HEK293 (cell line): ENCODE data around the gene DOK7.

Source experiments
- CTCF ChIA-PET: fragments of 350-600 bp; formaldehyde crosslinking; extraction: SDS; loops from one replicate; lab custom pipeline; 2021; ENCODE audit warnings: antibody characterized with exemption; lab: Yijun Ruan, JAX
- POLR2A ChIA-PET: fragments of 300-600 bp; formaldehyde crosslinking; extraction: SDS; loops from one replicate; lab custom pipeline; 2020; ENCODE audit warnings: antibody characterized with exemption, inconsistent platforms; lab: Yijun Ruan, JAX
- H3K27ac ChIP-seq: fragments of 200-500 bp; sonication (Bioruptor generic); 2 replicates; pipeline ENCODE4 v1.5.1; 2014; ENCODE audit warnings: low read depth, low read length, control low read depth, inconsistent platforms; ENCODE audit errors: extremely low read depth
- H3K36me3 ChIP-seq, 2 experiments: fragments of 200-500 bp in 1 of 2; sonication (Bioruptor generic) in 1 of 2; 1 replicate in 1 of 2; 2 replicates in 1 of 2; pipeline ENCODE4 v1.5.1; 2014 to 2017; ENCODE audit warnings: inconsistent platforms in 2 of 2, low read length in 2 of 2; ENCODE audit not compliant: control insufficient read depth in 2 of 2, insufficient read depth in 1 of 2
- H3K4me1 ChIP-seq: fragments of 200-500 bp; sonication (Bioruptor generic); 2 replicates; pipeline ENCODE4 v1.5.1; 2014; ENCODE audit warnings: mild to moderate bottlenecking, low read length, inconsistent platforms; ENCODE audit not compliant: control insufficient read depth, insufficient read depth
- H3K4me3 ChIP-seq: 2 replicates; pipeline ENCODE4 v1.5.1; 2011; ENCODE audit warnings: low read depth, mild to moderate bottlenecking, control low read depth, low read length, moderate library complexity
- H3K9me3 ChIP-seq: fragments of 200-500 bp; sonication (Bioruptor generic); 2 replicates; pipeline ENCODE4 v1.5.1; 2014; ENCODE audit warnings: low read depth, low read length, inconsistent platforms; ENCODE audit not compliant: control insufficient read depth, insufficient read depth
- GLIS1 ChIP-seq: fragments of 450-650 bp; formaldehyde crosslinking; IDR thresholded peaks from 2 replicates; pipeline ENCODE4 v1.5.1; 2016; ENCODE audit warnings: missing biosample characterization, missing genetic modification characterization
- GLIS2 ChIP-seq: fragments of 450-650 bp; formaldehyde crosslinking; IDR thresholded peaks from 2 replicates; pipeline ENCODE4 v1.5.1; 2016; ENCODE audit warnings: missing biosample characterization, missing genetic modification characterization
- KLF8 ChIP-seq: fragments of 450-650 bp; formaldehyde crosslinking; IDR thresholded peaks from 2 replicates; pipeline ENCODE4 v1.5.1; 2016; ENCODE audit warnings: missing biosample characterization, missing genetic modification characterization
- YY2 ChIP-seq: fragments of 450-650 bp; formaldehyde crosslinking; IDR thresholded peaks from 2 replicates; pipeline ENCODE4 v1.5.1; 2016; ENCODE audit warnings: missing biosample characterization, missing genetic modification characterization
- ZBTB21 ChIP-seq: fragments of 450-650 bp; formaldehyde crosslinking; IDR thresholded peaks from 2 replicates; pipeline ENCODE4 v1.5.1; 2017; ENCODE audit warnings: missing biosample characterization, missing genetic modification characterization
- ZIC2 ChIP-seq: fragments of 450-650 bp; formaldehyde crosslinking; IDR thresholded peaks from 2 replicates; pipeline ENCODE4 v1.5.1; 2016; ENCODE audit warnings: missing biosample characterization, missing genetic modification characterization
- ZNF114 ChIP-seq: fragments of 450-650 bp; formaldehyde crosslinking; IDR thresholded peaks from 2 replicates; pipeline ENCODE4 v1.5.0; 2017; ENCODE audit warnings: missing biosample characterization, missing genetic modification characterization
- ZNF138 ChIP-seq: fragments of 450-650 bp; formaldehyde crosslinking; IDR thresholded peaks from 2 replicates; pipeline ENCODE4 v1.5.1; 2016; ENCODE audit warnings: missing biosample characterization, missing genetic modification characterization, borderline replicate concordance
- ZNF223 ChIP-seq: fragments of 450-650 bp; formaldehyde crosslinking; IDR thresholded peaks from 2 replicates; pipeline ENCODE4 v1.5.1; 2016; ENCODE audit warnings: missing biosample characterization, missing genetic modification characterization
- ZNF24 ChIP-seq: fragments of 450-650 bp; formaldehyde crosslinking; IDR thresholded peaks from 2 replicates; pipeline ENCODE4 v1.5.1; 2016; ENCODE audit warnings: missing biosample characterization, missing genetic modification characterization
- ZNF48 ChIP-seq: fragments of 450-650 bp; formaldehyde crosslinking; IDR thresholded peaks from 2 replicates; pipeline ENCODE4 v1.5.1; 2016; ENCODE audit warnings: missing biosample characterization, missing genetic modification characterization
- ZNF792 ChIP-seq: fragments of 450-650 bp; formaldehyde crosslinking; IDR thresholded peaks from 2 replicates; pipeline ENCODE4 v1.5.1; 2016; ENCODE audit warnings: missing biosample characterization, missing genetic modification characterization
- TF ChIP-seq, protein P1 (sequence below): fragments of 450-650 bp; formaldehyde crosslinking; IDR thresholded peaks from 2 replicates; pipeline ENCODE4 v1.5.1; 2016; ENCODE audit warnings: missing biosample characterization, missing genetic modification characterization
- TF ChIP-seq, protein P2 (sequence below): fragments of 450-650 bp; formaldehyde crosslinking; IDR thresholded peaks from 2 replicates; pipeline ENCODE4 v1.5.1; 2016; ENCODE audit warnings: missing biosample characterization, missing genetic modification characterization, borderline replicate concordance
- TF ChIP-seq, protein P3 (sequence below): fragments of 450-650 bp; formaldehyde crosslinking; IDR thresholded peaks from 2 replicates; pipeline ENCODE4 v1.5.1; 2017; ENCODE audit warnings: missing biosample characterization, missing genetic modification characterization
- TF ChIP-seq, protein P4 (sequence below): fragments of 450-650 bp; formaldehyde crosslinking; IDR thresholded peaks from 2 replicates; pipeline ENCODE4 v1.5.1; 2016; ENCODE audit warnings: missing biosample characterization, missing genetic modification characterization, low read depth
- TF ChIP-seq, protein P5 (sequence below): sonication (generic); formaldehyde crosslinking; IDR thresholded peaks from 2 replicates; pipeline ENCODE4 v1.8.1; 2022; ENCODE audit warnings: mild to moderate bottlenecking, moderate library complexity, missing genetic modification reagents
- TF ChIP-seq, protein P6 (sequence below): fragments of 450-650 bp; formaldehyde crosslinking; IDR thresholded peaks from 2 replicates; pipeline ENCODE4 v1.5.1; 2016; ENCODE audit warnings: missing biosample characterization, missing genetic modification characterization, borderline replicate concordance
- TF ChIP-seq, protein P7 (sequence below): fragments of 450-650 bp; formaldehyde crosslinking; optimal IDR thresholded peaks from 2 replicates; pipeline ENCODE3; 2016; ENCODE audit warnings: missing biosample characterization, mild to moderate bottlenecking, missing genetic modification characterization

The DOK7 gene

DNA sequence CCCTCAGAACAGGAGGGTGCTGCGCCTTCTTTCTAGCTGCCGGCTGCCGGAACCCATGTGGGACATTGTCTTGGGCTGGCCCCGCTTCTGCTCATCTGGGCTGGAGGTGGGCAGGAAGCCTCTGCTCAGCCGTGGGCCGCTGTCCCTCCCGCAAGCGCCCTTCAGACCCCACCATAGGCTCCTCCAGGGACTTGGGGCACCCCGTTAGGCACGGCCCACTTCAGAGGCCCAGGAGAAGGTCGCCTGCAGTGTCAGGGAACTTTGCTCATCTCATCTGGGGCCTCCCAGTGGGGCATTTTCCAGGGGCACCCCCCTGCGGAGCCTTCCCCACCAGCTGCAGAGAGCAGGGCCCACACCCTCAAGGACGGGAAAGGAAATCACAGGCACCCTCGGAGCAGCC, 32.9 kb downstream of the DOK7 start:
- CTCF ChIA-PET = interaction anchor here (1.2 kb wide), 1 partner anchor 15 kb away, joined by 3 read pairs; no protein-coding TSS in a partner anchor
- Histone ChIP-seq H3K4me1 (no peaks in the 10 kb centered on the region), H3K9me3 (no peaks in the 10 kb centered on the region), H3K27ac (no peak overlapping the region), H3K4me3 (no peak overlapping the region), H3K36me3 (no peaks in the 10 kb centered on the region)
- TF ChIP-seq GLIS1 (peak; percentile 64), ZIC2 (tag by site-specific recombination) (peak; percentile 76), GLIS2 (tag by site-specific recombination) (0 out of 2 replicates have a peak, but pooled peaks have one; percentile 41), ZNF24 (tag by site-specific recombination) (no peak)
- POLR2A ChIA-PET = interaction anchor here (0.6 to 1.5 kb wide), 2 partner anchors 10 to 460 kb away, joined by 3 read pairs; no protein-coding TSS in a partner anchor

DNA sequence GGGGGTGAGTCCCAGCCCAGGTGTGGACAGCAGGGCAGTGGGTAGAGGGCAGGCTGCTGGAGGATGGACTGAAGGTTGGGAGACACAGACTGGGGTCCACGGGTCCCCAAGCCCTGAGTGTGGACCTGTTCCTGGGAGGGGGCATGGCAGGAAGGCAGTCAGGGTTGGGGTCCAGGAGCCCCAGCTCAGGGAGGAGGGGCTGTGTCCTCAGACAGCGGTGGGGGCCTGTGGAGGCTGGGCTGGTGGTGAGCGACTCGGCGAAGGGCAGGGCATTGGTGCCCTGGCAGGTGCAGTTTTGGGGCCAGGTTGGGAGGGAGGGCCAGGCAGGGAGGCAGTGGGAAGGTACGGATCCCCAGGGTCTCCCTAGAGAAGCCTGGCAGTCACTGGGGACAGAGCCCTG, 34.0 kb downstream of the DOK7 start:
- no peak overlapping the region for H3K27ac ChIP-seq
- POLR2A ChIA-PET = no interaction called here
- no peak overlapping the region for H3K4me3 ChIP-seq
- TF ChIP-seq ZNF223 (tag by site-specific recombination) (no peak), KLF8 (tag by site-specific recombination) (no peak), ZNF138 (tag by site-specific recombination) (no peak), ZBTB21 (tag by site-specific recombination) (no peak), ZNF792 (tag by site-specific recombination) (no peak), ZNF114 (tag by site-specific recombination) (no peak), ZNF48 (no peak), YY2 (no peak)
- TF ChIP-seq, protein P1, sequence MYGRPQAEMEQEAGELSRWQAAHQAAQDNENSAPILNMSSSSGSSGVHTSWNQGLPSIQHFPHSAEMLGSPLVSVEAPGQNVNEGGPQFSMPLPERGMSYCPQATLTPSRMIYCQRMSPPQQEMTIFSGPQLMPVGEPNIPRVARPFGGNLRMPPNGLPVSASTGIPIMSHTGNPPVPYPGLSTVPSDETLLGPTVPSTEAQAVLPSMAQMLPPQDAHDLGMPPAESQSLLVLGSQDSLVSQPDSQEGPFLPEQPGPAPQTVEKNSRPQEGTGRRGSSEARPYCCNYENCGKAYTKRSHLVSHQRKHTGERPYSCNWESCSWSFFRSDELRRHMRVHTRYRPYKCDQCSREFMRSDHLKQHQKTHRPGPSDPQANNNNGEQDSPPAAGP = no peak
- TF ChIP-seq, protein P2, sequence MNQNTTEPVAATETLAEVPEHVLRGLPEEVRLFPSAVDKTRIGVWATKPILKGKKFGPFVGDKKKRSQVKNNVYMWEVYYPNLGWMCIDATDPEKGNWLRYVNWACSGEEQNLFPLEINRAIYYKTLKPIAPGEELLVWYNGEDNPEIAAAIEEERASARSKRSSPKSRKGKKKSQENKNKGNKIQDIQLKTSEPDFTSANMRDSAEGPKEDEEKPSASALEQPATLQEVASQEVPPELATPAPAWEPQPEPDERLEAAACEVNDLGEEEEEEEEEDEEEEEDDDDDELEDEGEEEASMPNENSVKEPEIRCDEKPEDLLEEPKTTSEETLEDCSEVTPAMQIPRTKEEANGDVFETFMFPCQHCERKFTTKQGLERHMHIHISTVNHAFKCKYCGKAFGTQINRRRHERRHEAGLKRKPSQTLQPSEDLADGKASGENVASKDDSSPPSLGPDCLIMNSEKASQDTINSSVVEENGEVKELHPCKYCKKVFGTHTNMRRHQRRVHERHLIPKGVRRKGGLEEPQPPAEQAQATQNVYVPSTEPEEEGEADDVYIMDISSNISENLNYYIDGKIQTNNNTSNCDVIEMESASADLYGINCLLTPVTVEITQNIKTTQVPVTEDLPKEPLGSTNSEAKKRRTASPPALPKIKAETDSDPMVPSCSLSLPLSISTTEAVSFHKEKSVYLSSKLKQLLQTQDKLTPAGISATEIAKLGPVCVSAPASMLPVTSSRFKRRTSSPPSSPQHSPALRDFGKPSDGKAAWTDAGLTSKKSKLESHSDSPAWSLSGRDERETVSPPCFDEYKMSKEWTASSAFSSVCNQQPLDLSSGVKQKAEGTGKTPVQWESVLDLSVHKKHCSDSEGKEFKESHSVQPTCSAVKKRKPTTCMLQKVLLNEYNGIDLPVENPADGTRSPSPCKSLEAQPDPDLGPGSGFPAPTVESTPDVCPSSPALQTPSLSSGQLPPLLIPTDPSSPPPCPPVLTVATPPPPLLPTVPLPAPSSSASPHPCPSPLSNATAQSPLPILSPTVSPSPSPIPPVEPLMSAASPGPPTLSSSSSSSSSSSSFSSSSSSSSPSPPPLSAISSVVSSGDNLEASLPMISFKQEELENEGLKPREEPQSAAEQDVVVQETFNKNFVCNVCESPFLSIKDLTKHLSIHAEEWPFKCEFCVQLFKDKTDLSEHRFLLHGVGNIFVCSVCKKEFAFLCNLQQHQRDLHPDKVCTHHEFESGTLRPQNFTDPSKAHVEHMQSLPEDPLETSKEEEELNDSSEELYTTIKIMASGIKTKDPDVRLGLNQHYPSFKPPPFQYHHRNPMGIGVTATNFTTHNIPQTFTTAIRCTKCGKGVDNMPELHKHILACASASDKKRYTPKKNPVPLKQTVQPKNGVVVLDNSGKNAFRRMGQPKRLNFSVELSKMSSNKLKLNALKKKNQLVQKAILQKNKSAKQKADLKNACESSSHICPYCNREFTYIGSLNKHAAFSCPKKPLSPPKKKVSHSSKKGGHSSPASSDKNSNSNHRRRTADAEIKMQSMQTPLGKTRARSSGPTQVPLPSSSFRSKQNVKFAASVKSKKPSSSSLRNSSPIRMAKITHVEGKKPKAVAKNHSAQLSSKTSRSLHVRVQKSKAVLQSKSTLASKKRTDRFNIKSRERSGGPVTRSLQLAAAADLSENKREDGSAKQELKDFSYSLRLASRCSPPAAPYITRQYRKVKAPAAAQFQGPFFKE (tag by site-specific recombination) = no peak
- TF ChIP-seq, protein P3, sequence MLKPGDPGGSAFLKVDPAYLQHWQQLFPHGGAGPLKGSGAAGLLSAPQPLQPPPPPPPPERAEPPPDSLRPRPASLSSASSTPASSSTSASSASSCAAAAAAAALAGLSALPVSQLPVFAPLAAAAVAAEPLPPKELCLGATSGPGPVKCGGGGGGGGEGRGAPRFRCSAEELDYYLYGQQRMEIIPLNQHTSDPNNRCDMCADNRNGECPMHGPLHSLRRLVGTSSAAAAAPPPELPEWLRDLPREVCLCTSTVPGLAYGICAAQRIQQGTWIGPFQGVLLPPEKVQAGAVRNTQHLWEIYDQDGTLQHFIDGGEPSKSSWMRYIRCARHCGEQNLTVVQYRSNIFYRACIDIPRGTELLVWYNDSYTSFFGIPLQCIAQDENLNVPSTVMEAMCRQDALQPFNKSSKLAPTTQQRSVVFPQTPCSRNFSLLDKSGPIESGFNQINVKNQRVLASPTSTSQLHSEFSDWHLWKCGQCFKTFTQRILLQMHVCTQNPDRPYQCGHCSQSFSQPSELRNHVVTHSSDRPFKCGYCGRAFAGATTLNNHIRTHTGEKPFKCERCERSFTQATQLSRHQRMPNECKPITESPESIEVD = no peak
- TF ChIP-seq, protein P4, sequence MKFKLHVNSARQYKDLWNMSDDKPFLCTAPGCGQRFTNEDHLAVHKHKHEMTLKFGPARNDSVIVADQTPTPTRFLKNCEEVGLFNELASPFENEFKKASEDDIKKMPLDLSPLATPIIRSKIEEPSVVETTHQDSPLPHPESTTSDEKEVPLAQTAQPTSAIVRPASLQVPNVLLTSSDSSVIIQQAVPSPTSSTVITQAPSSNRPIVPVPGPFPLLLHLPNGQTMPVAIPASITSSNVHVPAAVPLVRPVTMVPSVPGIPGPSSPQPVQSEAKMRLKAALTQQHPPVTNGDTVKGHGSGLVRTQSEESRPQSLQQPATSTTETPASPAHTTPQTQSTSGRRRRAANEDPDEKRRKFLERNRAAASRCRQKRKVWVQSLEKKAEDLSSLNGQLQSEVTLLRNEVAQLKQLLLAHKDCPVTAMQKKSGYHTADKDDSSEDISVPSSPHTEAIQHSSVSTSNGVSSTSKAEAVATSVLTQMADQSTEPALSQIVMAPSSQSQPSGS (tag by site-specific recombination) = no peak
- TF ChIP-seq, protein P5, sequence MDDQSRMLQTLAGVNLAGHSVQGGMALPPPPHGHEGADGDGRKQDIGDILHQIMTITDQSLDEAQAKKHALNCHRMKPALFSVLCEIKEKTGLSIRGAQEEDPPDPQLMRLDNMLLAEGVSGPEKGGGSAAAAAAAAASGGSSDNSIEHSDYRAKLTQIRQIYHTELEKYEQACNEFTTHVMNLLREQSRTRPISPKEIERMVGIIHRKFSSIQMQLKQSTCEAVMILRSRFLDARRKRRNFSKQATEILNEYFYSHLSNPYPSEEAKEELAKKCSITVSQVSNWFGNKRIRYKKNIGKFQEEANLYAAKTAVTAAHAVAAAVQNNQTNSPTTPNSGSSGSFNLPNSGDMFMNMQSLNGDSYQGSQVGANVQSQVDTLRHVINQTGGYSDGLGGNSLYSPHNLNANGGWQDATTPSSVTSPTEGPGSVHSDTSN (CRISPR knock-in tag) = no peak
- TF ChIP-seq, protein P6, sequence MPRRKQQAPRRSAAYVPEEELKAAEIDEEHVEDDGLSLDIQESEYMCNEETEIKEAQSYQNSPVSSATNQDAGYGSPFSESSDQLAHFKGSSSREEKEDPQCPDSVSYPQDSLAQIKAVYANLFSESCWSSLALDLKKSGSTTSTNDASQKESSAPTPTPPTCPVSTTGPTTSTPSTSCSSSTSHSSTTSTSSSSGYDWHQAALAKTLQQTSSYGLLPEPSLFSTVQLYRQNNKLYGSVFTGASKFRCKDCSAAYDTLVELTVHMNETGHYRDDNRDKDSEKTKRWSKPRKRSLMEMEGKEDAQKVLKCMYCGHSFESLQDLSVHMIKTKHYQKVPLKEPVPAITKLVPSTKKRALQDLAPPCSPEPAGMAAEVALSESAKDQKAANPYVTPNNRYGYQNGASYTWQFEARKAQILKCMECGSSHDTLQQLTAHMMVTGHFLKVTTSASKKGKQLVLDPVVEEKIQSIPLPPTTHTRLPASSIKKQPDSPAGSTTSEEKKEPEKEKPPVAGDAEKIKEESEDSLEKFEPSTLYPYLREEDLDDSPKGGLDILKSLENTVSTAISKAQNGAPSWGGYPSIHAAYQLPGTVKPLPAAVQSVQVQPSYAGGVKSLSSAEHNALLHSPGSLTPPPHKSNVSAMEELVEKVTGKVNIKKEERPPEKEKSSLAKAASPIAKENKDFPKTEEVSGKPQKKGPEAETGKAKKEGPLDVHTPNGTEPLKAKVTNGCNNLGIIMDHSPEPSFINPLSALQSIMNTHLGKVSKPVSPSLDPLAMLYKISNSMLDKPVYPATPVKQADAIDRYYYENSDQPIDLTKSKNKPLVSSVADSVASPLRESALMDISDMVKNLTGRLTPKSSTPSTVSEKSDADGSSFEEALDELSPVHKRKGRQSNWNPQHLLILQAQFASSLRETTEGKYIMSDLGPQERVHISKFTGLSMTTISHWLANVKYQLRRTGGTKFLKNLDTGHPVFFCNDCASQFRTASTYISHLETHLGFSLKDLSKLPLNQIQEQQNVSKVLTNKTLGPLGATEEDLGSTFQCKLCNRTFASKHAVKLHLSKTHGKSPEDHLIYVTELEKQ (tag by site-specific recombination) = no peak
- TF ChIP-seq, protein P7, sequence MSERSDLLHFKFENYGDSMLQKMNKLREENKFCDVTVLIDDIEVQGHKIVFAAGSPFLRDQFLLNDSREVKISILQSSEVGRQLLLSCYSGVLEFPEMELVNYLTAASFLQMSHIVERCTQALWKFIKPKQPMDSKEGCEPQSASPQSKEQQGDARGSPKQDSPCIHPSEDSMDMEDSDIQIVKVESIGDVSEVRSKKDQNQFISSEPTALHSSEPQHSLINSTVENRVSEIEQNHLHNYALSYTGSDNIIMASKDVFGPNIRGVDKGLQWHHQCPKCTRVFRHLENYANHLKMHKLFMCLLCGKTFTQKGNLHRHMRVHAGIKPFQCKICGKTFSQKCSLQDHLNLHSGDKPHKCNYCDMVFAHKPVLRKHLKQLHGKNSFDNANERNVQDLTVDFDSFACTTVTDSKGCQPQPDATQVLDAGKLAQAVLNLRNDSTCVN (tag by site-specific recombination) = no peak
- TF ChIP-seq, all 188 proteins: peak for 0
- Histone ChIP-seq H3K36me3 (no peaks in the 10 kb centered on the region), H3K4me1 (no peaks in the 10 kb centered on the region), H3K9me3 (no peaks in the 10 kb centered on the region)
- CTCF ChIA-PET = no interaction called here
